Activated effector memory CD4-positive, alpha-beta T cell treated with Interleukin-2 at 50 U/mL for 16 hours (primary cell): Measurements from ENCODE around the gene HS6ST2.

Source experiments
- DNase-seq: peaks from one replicate; pipeline ENCODE4 v3.0.0-alpha.2; 2020

The HS6ST2 gene

GRCh38 chrX:132609362-132609848, 349.0 kb downstream of the HS6ST2 start:
- DNase-seq, result no peak

GRCh38 chrX:132603700-132604286, 354.6 kb downstream of the HS6ST2 start:
- DNase-seq, result no peak

GRCh38 chrX:132602701-132603100, 355.7 kb downstream of the HS6ST2 start:
- DNase-seq, result no peak

GRCh38 chrX:132594999-132595398, 363.4 kb downstream of the HS6ST2 start:
- no peak for DNase-seq

GRCh38 chrX:132594129-132594528, 364.3 kb downstream of the HS6ST2 start:
- no peak for DNase-seq

GRCh38 chrX:132592880-132593279, 365.5 kb downstream of the HS6ST2 start:
- no peak for DNase-seq

GRCh38 chrX:132591719-132592275, 366.6 kb downstream of the HS6ST2 start:
- DNase-seq, result no peak

- DNase-seq, result no peak
Observed at GRCh38 chrX:132590350-132591026, 367.9 kb downstream of the HS6ST2 start.

- no peak for DNase-seq
Observed at GRCh38 chrX:132584936-132585335, 373.5 kb downstream of the HS6ST2 start.

GRCh38 chrX:132576939-132577338, 381.5 kb downstream of the HS6ST2 start:
- DNase-seq, result no peak
